Stomach (tissue), 9 donors: ENCODE measurements around the gene SLC22A4. TPM values are rescaled to one million over a fixed set of nuclear protein-coding genes. Genes with fewer than 3 reads are reported as not detected.
A peak's percentile ranks its signal among the peaks of the same experiment; 100 is the strongest.

Experiments used
- DNase-seq, 2 donors: peaks; one replicate each; pipeline versions ENCODE4 v3.0.0 to v3.0.0-alpha.2; 2013 to 2019
- H3K27ac ChIP-seq, 5 donors: fragments of 200-600 bp in 4 of 5; sonication (generic) in 4 of 5; one replicate each; pipeline ENCODE4 v1.5.1; 2013 to 2019; ENCODE audit warnings: mild to moderate bottlenecking in 1 of 5, moderate library complexity in 1 of 5
- H3K27me3 ChIP-seq, 3 donors: fragments of 200-600 bp; sonication (generic); one replicate each; pipeline ENCODE4 v1.5.1; 2017 to 2019; ENCODE audit warnings: mixed run types in 1 of 3
- H3K36me3 ChIP-seq, 4 donors: fragments of 200-600 bp; sonication (generic); 1 replicate in 3 of 4; 2 replicates in 1 of 4; pipeline ENCODE4 v1.5.1; 2016 to 2019
- H3K4me1 ChIP-seq, 4 donors: fragments of 200-600 bp; sonication (generic); one replicate each; pipeline ENCODE4 v1.5.1; 2016 to 2019
- H3K4me3 ChIP-seq, 4 donors: fragments of 200-600 bp; sonication (generic) in 3 of 4; one replicate each; pipeline ENCODE4 v1.5.1; 2016 to 2019; ENCODE audit warnings: mild to moderate bottlenecking in 1 of 4
- H3K9me3 ChIP-seq, 4 donors: fragments of 200-600 bp; sonication (generic); one replicate each; pipeline ENCODE4 v1.5.1; 2016 to 2019
- CTCF ChIP-seq, 7 experiments: fragments of 450-650 bp in 4 of 7; fragments of 200-600 bp in 3 of 7; sonication (generic) in 3 of 7; IDR thresholded peaks; one replicate each; pipeline ENCODE4 v1.5.1; 2016 to 2019; ENCODE audit warnings: antibody characterized with exemption in 7 of 7, control low read depth in 2 of 7, mild to moderate bottlenecking in 1 of 7
- EP300 ChIP-seq: sonication (generic); formaldehyde crosslinking; IDR thresholded peaks from one replicate; pipeline ENCODE4 v1.6.1; 2017; ENCODE audit warnings: antibody characterized with exemption
- POLR2A ChIP-seq, 4 donors: fragments of 450-650 bp; IDR thresholded peaks; one replicate each; pipeline ENCODE4 v1.6.1; 2016; ENCODE audit warnings: antibody characterized with exemption in 4 of 4, control low read depth in 2 of 4, mild to moderate bottlenecking in 1 of 4, moderate library complexity in 1 of 4
- POLR2AphosphoS5 ChIP-seq, 3 donors: sonication (generic); formaldehyde crosslinking; IDR thresholded peaks; one replicate each; pipeline ENCODE4 v1.6.1; 2016; ENCODE audit warnings: antibody characterized with exemption in 3 of 3
- WGBS, 5 donors: extraction: QIAGEN DNeasy Blood & Tissue Kit in 3 of 5; methylation state at CpG; one replicate each; pipeline versions ENCODE4 v1.1.5 to v1.1.7; 2013 to 2018; 5-methylcytosine and 5-hydroxymethylcytosine counted together
- intact Hi-C: fragments of 100-400 bp; cut with DNase I; formaldehyde crosslinking; loops from one replicate; pipeline ENCODE4 v1.15.1; 2023; ENCODE audit warnings: low total_unique reads
- polyA plus RNA-seq, 3 donors: library from polyadenylated mRNA; stranded (reverse); fragments of 200-250 nt; gene quantifications; one replicate each; pipeline ENCODE4 v1.2.3, GENCODE V29; 2013
- total RNA-seq, 5 donors: library from RNA; depleted of rRNA; stranded (reverse); fragments of >200 nt; gene quantifications; one replicate each; pipeline versions ENCODE4 v1.1.0 to v1.2.3, GENCODE V29; 2014 to 2016
- donor health status: healthy with polysubstance abuse.
- donor health status: Bipolar disorder and iron deficiency.
- donor health status: healthy.

The SLC22A4 gene
- total and polyA plus RNA-seq, 8 donors = 0.31 to 24.5 (median 0.53) TPM; not detected in 2

- H3K36me3 ChIP-seq = peaks cover 0 to 31% (median 12%) of the 10 kb centered on the region in 4 donors
- no peak overlapping the region for H3K4me3 ChIP-seq
- intact Hi-C loops = no loop called here
- H3K27ac ChIP-seq = peak overlapping the region in 4 of 5 donors; percentile 72 to 97 (median 88)
- WGBS, 5 donors = 65 to 74% (median 70%) methylated on average over 6 to 7 of the region's 7 CpGs
- DNase-seq = no peak
- no peaks in the 10 kb centered on the region for H3K9me3 ChIP-seq
- TF ChIP-seq CTCF (IDR thresholded peaks at IDR 0.05) (no peak), POLR2AphosphoS5 (IDR thresholded peaks at IDR 0.05) (peak in 1 of 3 donors; percentile 64), POLR2A (IDR thresholded peaks at IDR 0.05) (no peak), EP300 (no peak)
- no peaks in the 10 kb centered on the region for H3K27me3 ChIP-seq
- peaks cover 30 to 84% (median 55%) of the 10 kb centered on the region in 4 donors for H3K4me1 ChIP-seq
Observed at GRCh38 chr5:132263548-132264261, 30.5 kb upstream of the SLC22A4 start.

DNA sequence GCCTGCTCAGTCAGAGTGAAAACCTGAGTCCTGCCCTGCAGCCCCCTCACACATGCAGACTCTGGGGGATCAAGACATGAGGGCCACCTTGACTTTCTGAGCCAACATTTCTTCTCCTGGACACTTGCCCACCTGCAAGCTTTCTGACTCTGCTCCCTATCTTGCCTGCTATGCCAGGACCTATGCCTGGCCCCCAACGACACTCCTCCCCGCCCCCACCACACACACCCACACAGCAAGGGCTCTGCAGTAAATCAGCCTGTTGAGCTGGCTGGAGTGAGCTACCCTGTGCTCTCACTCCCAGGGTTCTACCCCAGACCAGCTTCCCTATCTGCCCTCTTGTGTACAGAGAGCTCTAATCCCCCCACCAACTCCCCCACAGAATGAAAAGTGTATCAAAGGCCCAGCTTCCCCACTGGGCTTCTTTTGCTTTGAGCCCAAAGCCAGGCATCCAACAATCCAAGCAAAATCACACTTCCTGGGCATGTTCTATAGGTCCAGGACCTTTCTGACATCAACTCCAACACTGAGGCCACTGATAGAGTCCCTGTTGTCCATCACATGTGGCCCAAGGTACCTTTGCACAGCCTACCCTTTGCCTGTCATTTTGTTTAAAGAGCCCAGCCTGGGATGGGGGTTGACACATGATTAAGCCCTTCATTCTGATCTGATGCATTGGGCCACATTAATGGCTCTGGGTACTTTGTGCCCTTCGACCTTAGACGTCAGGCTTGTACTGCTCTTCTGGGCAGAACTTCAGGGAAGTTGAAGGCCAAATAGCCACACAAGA is 29.5 kb upstream of the SLC22A4 start:
- intact Hi-C loops = no loop called here
- Histone ChIP-seq H3K27ac (peak overlapping the region in 4 of 5 donors; percentile 72 to 97 (median 88)), H3K4me1 (peaks cover 30 to 86% (median 53%) of the 10 kb centered on the region in 4 donors), H3K9me3 (no peaks in the 10 kb centered on the region), H3K27me3 (no peaks in the 10 kb centered on the region), H3K36me3 (peaks cover 0 to 37% (median 12%) of the 10 kb centered on the region in 4 donors), H3K4me3 (no peak overlapping the region)
- DNase-seq = no peak
- TF ChIP-seq CTCF (IDR thresholded peaks at IDR 0.05) (no peak), POLR2A (IDR thresholded peaks at IDR 0.05) (no peak), POLR2AphosphoS5 (IDR thresholded peaks at IDR 0.05) (no peak), EP300 (no peak)
- 66 to 73% (median 68%) methylated on average over 4 of the region's 4 CpGs for WGBS, 5 donors

DNA sequence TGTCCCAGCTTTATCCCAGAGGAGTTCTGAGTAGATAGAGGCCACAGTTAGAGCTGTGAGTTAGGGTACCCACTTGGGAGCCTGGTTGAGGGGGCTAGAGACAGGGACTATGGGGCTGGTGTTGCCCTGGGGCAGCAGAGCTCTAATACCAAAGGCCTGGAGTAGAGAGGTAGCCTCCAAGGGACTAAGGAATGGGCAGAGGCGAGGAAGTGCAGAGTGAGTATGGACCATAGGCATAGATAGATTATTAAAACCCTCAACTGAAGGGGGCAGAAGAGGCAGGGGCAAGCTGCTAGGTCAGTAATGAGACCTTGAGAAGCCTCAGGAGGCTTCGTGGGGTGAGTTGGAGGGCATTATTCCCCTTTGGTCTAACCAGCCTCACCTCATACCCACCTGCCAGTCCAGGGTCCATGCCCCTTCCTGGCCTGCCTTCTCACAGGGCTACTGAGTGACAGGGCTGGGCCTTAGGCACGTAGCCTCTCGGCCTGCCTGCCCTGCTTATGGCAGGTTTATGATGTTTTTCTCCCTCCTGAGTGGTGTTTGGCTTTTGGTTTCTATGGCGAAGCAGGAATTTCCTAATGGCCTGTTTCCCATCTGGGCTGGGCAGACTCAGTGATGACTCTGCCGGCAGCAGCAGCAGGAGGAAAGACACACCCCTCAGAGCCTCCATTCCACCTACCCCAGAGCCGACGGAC is 28.7 kb upstream of the SLC22A4 start:
- peak overlapping the region; percentile 13 to 97 (median 80) for H3K27ac ChIP-seq
- WGBS, 5 donors = 35 to 57% (median 50%) methylated on average over 6 to 8 of the region's 8 CpGs
- peak in 1 of 2 donors; percentile 95 for DNase-seq
- TF ChIP-seq POLR2AphosphoS5 (IDR thresholded peaks at IDR 0.05) = peak; percentile 47 to 72 (median 69)
- TF ChIP-seq POLR2A (IDR thresholded peaks at IDR 0.05) = no peak
- H3K36me3 ChIP-seq = peaks cover 0 to 37% (median 13%) of the 10 kb centered on the region in 4 donors
- peaks cover 24 to 84% (median 49%) of the 10 kb centered on the region in 4 donors for H3K4me1 ChIP-seq
- H3K4me3 ChIP-seq = no peak overlapping the region
- intact Hi-C loops = no loop called here
- no peaks in the 10 kb centered on the region for H3K27me3 ChIP-seq
- H3K9me3 ChIP-seq = no peaks in the 10 kb centered on the region

DNA sequence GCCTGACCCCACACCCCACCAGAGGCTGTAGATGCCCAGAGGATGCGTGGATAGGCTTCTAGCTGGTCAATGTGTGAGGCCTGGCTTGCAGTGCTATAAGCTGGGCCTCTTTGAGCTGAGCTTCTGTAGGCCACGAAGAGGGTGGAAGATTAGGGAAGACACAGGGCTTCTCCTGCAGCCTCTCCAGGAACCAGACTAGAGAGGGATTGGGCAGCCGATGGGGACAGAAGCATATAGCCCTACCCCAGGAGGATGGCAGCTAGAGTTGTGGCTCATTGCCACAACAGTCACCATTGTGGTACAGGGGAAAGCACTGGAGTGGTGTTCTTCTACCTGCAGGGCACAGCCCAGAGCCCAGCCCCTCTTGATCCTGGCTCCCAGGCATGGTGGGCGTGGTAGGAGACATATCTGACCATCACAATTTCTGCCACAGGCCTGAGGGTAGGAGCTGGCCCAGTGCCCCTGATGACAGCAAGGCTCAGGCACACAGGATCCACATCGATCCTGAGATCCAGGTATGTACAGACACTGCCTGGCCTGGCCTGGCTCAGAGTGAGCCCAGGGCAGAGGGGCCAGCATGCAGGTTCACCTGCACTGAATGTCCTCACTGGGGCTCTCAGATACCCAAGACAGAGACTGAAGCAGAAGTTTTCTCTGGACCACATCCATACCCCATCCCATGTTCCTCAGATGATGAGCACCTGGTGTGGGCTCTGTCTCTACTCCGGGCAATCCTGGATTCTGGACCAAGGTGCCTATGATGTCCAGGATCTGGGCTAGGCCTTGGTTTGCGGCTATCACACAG is 28.0 kb upstream of the SLC22A4 start:
- H3K9me3 ChIP-seq = no peaks in the 10 kb centered on the region
- no peaks in the 10 kb centered on the region for H3K27me3 ChIP-seq
- intact Hi-C loops = no loop called here
- H3K4me3 ChIP-seq = no peak overlapping the region
- TF ChIP-seq POLR2AphosphoS5 (IDR thresholded peaks at IDR 0.05) (no peak), POLR2A (IDR thresholded peaks at IDR 0.05) (no peak), EP300 (no peak), CTCF (IDR thresholded peaks at IDR 0.05) (no peak)
- WGBS, 5 donors = 81 to 87% (median 86%) methylated on average over 6 to 7 of the region's 7 CpGs
- peak overlapping the region in 4 of 5 donors; percentile 72 to 97 (median 88) for H3K27ac ChIP-seq
- peaks cover 0 to 45% (median 17%) of the 10 kb centered on the region in 4 donors for H3K36me3 ChIP-seq
- no peak for DNase-seq
- H3K4me1 ChIP-seq = peaks cover 16 to 76% (median 43%) of the 10 kb centered on the region in 4 donors
